CD4-positive, alpha-beta T cell treated with Interleukin-17A for 1 hour (primary cell): ENCODE data around the gene CAPN7.

Source experiments
- DNase-seq: peaks from one replicate; pipeline ENCODE4 v3.0.0-alpha.2; 2020

The CAPN7 gene

GRCh38 chr3:15301761-15302160 is 95.7 kb downstream of the CAPN7 start:
- no peak for DNase-seq
